Trophoblast cell (in vitro differentiated cells and primary cell): ENCODE data around the gene CEP89.

ENCODE experiments used
- DNase-seq, 2 donors: peaks; one replicate each; pipeline ENCODE4 v3.0.0-alpha.2; 2016
- H2AFZ ChIP-seq: 2 replicates; pipeline ENCODE4 v1.6.1; 2013; ENCODE audit warnings: low read length, moderate library complexity, mild to moderate bottlenecking; ENCODE audit not compliant: insufficient read depth, poor library complexity
- H2AK5ac ChIP-seq: 2 replicates; pipeline ENCODE4 v1.6.1; 2013; ENCODE audit warnings: mild to moderate bottlenecking, low read length
- H2BK120ac ChIP-seq: 2 replicates; pipeline ENCODE4 v1.6.1; 2013; ENCODE audit warnings: low read length, mild to moderate bottlenecking, moderate library complexity; ENCODE audit not compliant: insufficient read depth, poor library complexity
- H2BK12ac ChIP-seq: 2 replicates; pipeline ENCODE4 v1.6.1; 2013; ENCODE audit warnings: mild to moderate bottlenecking, low read length, moderate library complexity
- H2BK5ac ChIP-seq: 2 replicates; pipeline ENCODE4 v1.6.1; 2013; ENCODE audit warnings: low read length, low read depth, moderate library complexity, mild to moderate bottlenecking; ENCODE audit not compliant: poor library complexity
- H3K14ac ChIP-seq: 2 replicates; pipeline ENCODE4 v1.6.1; 2013; ENCODE audit warnings: mild to moderate bottlenecking, low read length
- H3K18ac ChIP-seq: 2 replicates; pipeline ENCODE4 v1.6.1; 2013; ENCODE audit warnings: mild to moderate bottlenecking, low read length
- H3K23ac ChIP-seq: 2 replicates; pipeline ENCODE4 v1.6.1; 2013; ENCODE audit warnings: low read length
- H3K27ac ChIP-seq: 2 replicates; pipeline ENCODE4 v1.5.1; 2013; ENCODE audit warnings: low read depth, mild to moderate bottlenecking, inconsistent platforms, low read length, moderate library complexity
- H3K27me3 ChIP-seq: 2 replicates; pipeline ENCODE4 v1.6.1; 2013; ENCODE audit warnings: inconsistent platforms, mild to moderate bottlenecking, low read length, moderate library complexity; ENCODE audit not compliant: insufficient read depth
- H3K36me3 ChIP-seq, 2 experiments: 1 replicate in 1 of 2; 2 replicates in 1 of 2; pipeline ENCODE4 v1.6.1; 2013; ENCODE audit warnings: low read length in 2 of 2, mild to moderate bottlenecking in 2 of 2, moderate library complexity in 1 of 2; ENCODE audit not compliant: insufficient read depth in 2 of 2, control insufficient read depth in 1 of 2
- H3K4ac ChIP-seq: 2 replicates; pipeline ENCODE4 v1.6.1; 2013; ENCODE audit warnings: low read depth, mild to moderate bottlenecking, low read length, moderate library complexity
- H3K4me1 ChIP-seq, 2 experiments: 1 replicate in 1 of 2; 2 replicates in 1 of 2; pipeline ENCODE4 v1.6.1; 2013; ENCODE audit warnings: low read length in 2 of 2, mild to moderate bottlenecking in 2 of 2, moderate library complexity in 1 of 2; ENCODE audit not compliant: insufficient read depth in 2 of 2, control insufficient read depth in 1 of 2
- H3K4me2 ChIP-seq: 2 replicates; pipeline ENCODE4 v1.6.1; 2013; ENCODE audit warnings: inconsistent platforms, mild to moderate bottlenecking, low read length, moderate library complexity
- H3K4me3 ChIP-seq: 2 replicates; pipeline ENCODE4 v1.5.1; 2013; ENCODE audit warnings: mild to moderate bottlenecking, low read depth, low read length, inconsistent platforms
- H3K79me1 ChIP-seq: one replicate; pipeline ENCODE4 v1.6.1; 2013; ENCODE audit warnings: low read length
- H3K79me2 ChIP-seq: 2 replicates; pipeline ENCODE4 v1.6.1; 2013; ENCODE audit warnings: low read length, mild to moderate bottlenecking; ENCODE audit not compliant: control insufficient read depth, insufficient read depth, poor library complexity
- H3K9ac ChIP-seq: 2 replicates; pipeline ENCODE4 v1.6.1; 2013; ENCODE audit warnings: mild to moderate bottlenecking, low read length
- H3K9me3 ChIP-seq: 2 replicates; pipeline ENCODE4 v1.6.1; 2013; ENCODE audit warnings: low read depth, mild to moderate bottlenecking, control low read depth, inconsistent platforms, low read length; ENCODE audit not compliant: insufficient read depth
- H4K12ac ChIP-seq: 2 replicates; pipeline ENCODE4 v1.6.1; 2013; ENCODE audit warnings: low read depth, mild to moderate bottlenecking, low read length, moderate library complexity
- H4K8ac ChIP-seq: 2 replicates; pipeline ENCODE4 v1.6.1; 2013; ENCODE audit warnings: low read depth, mild to moderate bottlenecking, low read length, moderate library complexity
- H4K91ac ChIP-seq: one replicate; pipeline ENCODE4 v1.6.1; 2013; ENCODE audit warnings: low read depth, mild to moderate bottlenecking, low read length, moderate library complexity
- WGBS: extraction: QIAGEN DNeasy Blood & Tissue Kit; methylation state at CpG from one replicate; pipeline ENCODE4 v1.1.7; 2013; ENCODE audit warnings: missing lambda C conversion rate; ENCODE audit not compliant: insufficient read length, insufficient coverage; ENCODE audit errors: extremely low coverage; 5-methylcytosine and 5-hydroxymethylcytosine counted together

Gene CEP89

DNA sequence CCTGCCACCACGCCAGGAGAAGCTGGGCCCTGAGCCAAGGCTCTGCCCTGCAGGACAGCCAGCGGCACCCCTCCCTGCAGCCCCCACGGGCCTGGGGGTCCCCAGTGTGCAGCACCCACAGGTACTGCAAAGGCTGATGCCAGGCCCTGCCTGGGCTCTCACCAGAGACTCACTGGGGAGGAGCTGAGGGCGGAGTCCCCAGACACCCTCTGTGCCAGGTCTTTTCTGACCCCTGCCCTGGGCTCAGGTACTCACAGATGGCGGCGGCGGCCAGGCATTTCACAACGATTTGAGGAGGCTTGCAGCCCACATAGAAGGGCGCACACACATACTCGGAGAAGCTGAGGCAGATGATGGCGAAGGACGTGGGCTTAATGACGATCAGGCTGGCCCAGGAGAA, 107.9 kb downstream of the CEP89 start:
- no peaks in the 10 kb centered on the region for H3K79me1 ChIP-seq
- H3K79me2 ChIP-seq, result no peaks in the 10 kb centered on the region
- no peak overlapping the region for H3K14ac ChIP-seq
- no peak overlapping the region for H2AFZ ChIP-seq
- peaks cover 2% of the 10 kb centered on the region for H3K9me3 ChIP-seq
- H2BK5ac ChIP-seq, result no peak overlapping the region
- no CpG with 5 or more reads among the region's 13 CpGs for WGBS
- H3K4ac ChIP-seq, result no peak overlapping the region
- H4K8ac ChIP-seq, result no peak overlapping the region
- no peak overlapping the region for H4K91ac ChIP-seq
- H3K27ac ChIP-seq, result no peak overlapping the region
- H3K4me2 ChIP-seq, result no peak overlapping the region
- no peak overlapping the region for H3K9ac ChIP-seq
- H2AK5ac ChIP-seq, result no peak overlapping the region
- no peak overlapping the region for H2BK12ac ChIP-seq
- no peaks in the 10 kb centered on the region for H3K27me3 ChIP-seq
- DNase-seq, result no peak
- no peaks in the 10 kb centered on the region for H3K4me1 ChIP-seq
- no peaks in the 10 kb centered on the region for H3K36me3 ChIP-seq
- H2BK120ac ChIP-seq, result no peak overlapping the region
- H4K12ac ChIP-seq, result no peak overlapping the region
- H3K4me3 ChIP-seq, result no peak overlapping the region
- H3K18ac ChIP-seq, result no peak overlapping the region
- no peak overlapping the region for H3K23ac ChIP-seq

GRCh38 chr19:32863301-32863700, 108.5 kb downstream of the CEP89 start:
- H3K4me2 ChIP-seq, result no peak overlapping the region
- H3K4ac ChIP-seq, result no peak overlapping the region
- peaks cover 2% of the 10 kb centered on the region for H3K9me3 ChIP-seq
- no peak overlapping the region for H2BK120ac ChIP-seq
- H3K79me1 ChIP-seq, result no peaks in the 10 kb centered on the region
- H2AK5ac ChIP-seq, result no peak overlapping the region
- H4K91ac ChIP-seq, result no peak overlapping the region
- H3K4me1 ChIP-seq, result no peaks in the 10 kb centered on the region
- no peak overlapping the region for H3K23ac ChIP-seq
- no peak for DNase-seq
- no peaks in the 10 kb centered on the region for H3K27me3 ChIP-seq
- no peak overlapping the region for H2BK12ac ChIP-seq
- H3K4me3 ChIP-seq, result no peak overlapping the region
- H4K8ac ChIP-seq, result no peak overlapping the region
- H3K14ac ChIP-seq, result no peak overlapping the region
- H3K36me3 ChIP-seq, result no peaks in the 10 kb centered on the region
- no peak overlapping the region for H3K18ac ChIP-seq
- WGBS, result no CpG with 5 or more reads among the region's 8 CpGs
- H3K79me2 ChIP-seq, result no peaks in the 10 kb centered on the region
- no peak overlapping the region for H3K27ac ChIP-seq
- H2AFZ ChIP-seq, result no peak overlapping the region
- H3K9ac ChIP-seq, result no peak overlapping the region
- H2BK5ac ChIP-seq, result no peak overlapping the region
- no peak overlapping the region for H4K12ac ChIP-seq

- H3K36me3 ChIP-seq, result no peaks in the 10 kb centered on the region
- no peak for DNase-seq
- H4K8ac ChIP-seq, result no peak overlapping the region
- H3K18ac ChIP-seq, result no peak overlapping the region
- H3K4me2 ChIP-seq, result no peak overlapping the region
- H4K12ac ChIP-seq, result no peak overlapping the region
- H4K91ac ChIP-seq, result no peak overlapping the region
- H3K27me3 ChIP-seq, result no peaks in the 10 kb centered on the region
- H3K4ac ChIP-seq, result no peak overlapping the region
- no peaks in the 10 kb centered on the region for H3K4me1 ChIP-seq
- H2BK5ac ChIP-seq, result no peak overlapping the region
- no CpG with 5 or more reads among the region's 14 CpGs for WGBS
- H3K79me2 ChIP-seq, result no peaks in the 10 kb centered on the region
- H3K23ac ChIP-seq, result no peak overlapping the region
- H3K27ac ChIP-seq, result no peak overlapping the region
- H2AFZ ChIP-seq, result no peak overlapping the region
- H2AK5ac ChIP-seq, result no peak overlapping the region
- no peak overlapping the region for H3K9ac ChIP-seq
- H3K4me3 ChIP-seq, result no peak overlapping the region
- H3K14ac ChIP-seq, result no peak overlapping the region
- no peaks in the 10 kb centered on the region for H3K79me1 ChIP-seq
- H3K9me3 ChIP-seq, result peaks cover 2% of the 10 kb centered on the region
- no peak overlapping the region for H2BK12ac ChIP-seq
- H2BK120ac ChIP-seq, result no peak overlapping the region
These were observed 109.0 kb downstream of the CEP89 start for GRCh38 chr19:32862741-32863140.

DNA sequence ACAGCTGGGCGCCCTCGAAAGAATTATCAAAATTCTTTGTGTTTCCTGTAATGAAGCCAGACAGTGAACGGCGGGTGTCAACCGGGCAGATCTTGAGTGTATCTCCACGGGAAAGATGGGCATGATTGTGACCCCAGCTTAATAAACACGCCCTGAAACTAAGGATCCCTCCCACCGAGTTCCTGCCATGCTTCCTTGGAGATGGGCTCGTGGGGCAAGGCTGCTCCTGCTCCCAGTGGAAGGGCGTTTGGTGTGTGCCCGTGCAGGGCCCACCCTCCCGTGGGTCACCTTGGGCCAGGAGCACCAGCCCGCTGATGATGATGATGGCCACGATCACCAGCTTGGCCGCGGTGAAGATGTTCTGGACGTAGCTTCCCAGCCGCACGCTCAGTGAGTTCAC, 109.6 kb downstream of the CEP89 start:
- Histone ChIP-seq H3K79me1 (no peaks in the 10 kb centered on the region), H4K12ac (no peak overlapping the region), H3K23ac (no peak overlapping the region), H2BK5ac (no peak overlapping the region), H3K79me2 (no peaks in the 10 kb centered on the region), H3K18ac (no peak overlapping the region), H3K14ac (no peak overlapping the region), H2AFZ (no peak overlapping the region), H3K27me3 (no peaks in the 10 kb centered on the region), H3K4me3 (no peak overlapping the region), H2BK12ac (no peak overlapping the region), H3K4me2 (no peak overlapping the region), H3K4me1 (no peaks in the 10 kb centered on the region), H4K91ac (no peak overlapping the region), H3K9me3 (peaks cover 2% of the 10 kb centered on the region), H2BK120ac (no peak overlapping the region), H3K9ac (no peak overlapping the region), H3K36me3 (no peaks in the 10 kb centered on the region), H4K8ac (no peak overlapping the region), H2AK5ac (no peak overlapping the region), H3K27ac (no peak overlapping the region), H3K4ac (no peak overlapping the region)
- no CpG with 5 or more reads among the region's 19 CpGs for WGBS
- DNase-seq, result no peak
